K562 (cell line): ENCODE results near the gene ACSL3. TPM values are rescaled to one million over a fixed set of nuclear protein-coding genes. Genes with fewer than 3 reads are reported as not detected.

Source experiments
- ATAC-seq: fragments of 200-7000 bp; cut with Tn5 transposase; 3 replicates; pipeline ENCODE4 v1.9.1; 2020; ENCODE audit warnings: moderate library complexity
- BruUV-seq: library from RNA; stranded (reverse); fragments of 400-500 nt; replicated peaks from 2 replicates; lab custom pipeline; 2021; lab: Mats Ljungman, UMichigan
- CTCF ChIA-PET: fragments of 300-600 bp; formaldehyde crosslinking; extraction: SDS; loops from one replicate; lab custom pipeline; 2021; ENCODE audit warnings: low intra/inter-chr PET ratio; lab: Yijun Ruan, JAX
- POLR2A ChIA-PET: fragments of 300-600, 350-650 bp; sonication (Branson Sonifier 250); formaldehyde crosslinking; extraction: SDS; loops from one replicate; lab custom pipeline; 2021; ENCODE audit warnings: antibody characterized with exemption, inconsistent platforms; lab: Yijun Ruan, JAX
- DNase-seq, 4 experiments: peaks; one replicate each; pipeline versions ENCODE4 v3.0.0 to v3.0.0-alpha.2; 2011 to 2018; ENCODE audit warnings: low spot score in 3 of 4, mixed read lengths in 3 of 4; ENCODE audit errors: extremely low read depth in 1 of 4
- FAIRE-seq: peaks from 2 replicates; lab custom pipeline; 2011; peaks lifted over from hg19 to GRCh38; lab: Jason Lieb, UNC
- H2AFZ ChIP-seq: 2 replicates; pipeline ENCODE4 v1.6.0; 2011; ENCODE audit warnings: low read depth, low read length, control low read depth, inconsistent platforms
- H3K27ac ChIP-seq: fragments of 200-600 bp; 3 replicates; pipeline ENCODE4 v1.8.0; 2011; ENCODE audit warnings: low read depth, mild to moderate bottlenecking, control low read depth, inconsistent platforms, low read length, moderate library complexity, mixed read lengths; ENCODE audit errors: extremely low read depth
- H3K27me3 ChIP-seq, 2 experiments: fragments of 300-600 bp in 1 of 2; 2 replicates in 1 of 2; 3 replicates in 1 of 2; pipeline versions ENCODE4 v1.6.0 to v1.8.0; 2011; ENCODE audit warnings: inconsistent platforms in 2 of 2, low read length in 2 of 2, mild to moderate bottlenecking in 1 of 2, mixed read lengths in 1 of 2, moderate library complexity in 1 of 2; ENCODE audit not compliant: control insufficient read depth in 2 of 2, insufficient read depth in 2 of 2
- H3K36me3 ChIP-seq: fragments of 300-600 bp; 3 replicates; pipeline ENCODE4 v1.8.0; 2011; ENCODE audit warnings: mild to moderate bottlenecking, low read length, inconsistent platforms; ENCODE audit not compliant: control insufficient read depth, insufficient read depth
- H3K4me1 ChIP-seq, 2 experiments: fragments of 200-600 bp in 1 of 2; replicated peaks in 1 of 2; 2 replicates in 1 of 2; 3 replicates in 1 of 2; pipeline versions ENCODE4 v1.5.1 to v1.8.0; 2011; ENCODE audit warnings: inconsistent platforms in 2 of 2, low read length in 2 of 2, mild to moderate bottlenecking in 1 of 2, mixed read lengths in 1 of 2, moderate library complexity in 1 of 2; ENCODE audit not compliant: control insufficient read depth in 2 of 2, insufficient read depth in 2 of 2
- H3K4me2 ChIP-seq: 2 replicates; pipeline ENCODE4 v1.6.1; 2011; ENCODE audit warnings: low read length, control low read depth, inconsistent platforms, mixed read lengths; ENCODE audit not compliant: insufficient read depth
- H3K4me3 ChIP-seq: fragments of 200-600 bp; sonication (generic), shearing (Covaris generic); 2 replicates; pipeline ENCODE4 v1.5.1; 2016; ENCODE audit warnings: control low read depth, inconsistent platforms
- H3K79me2 ChIP-seq: fragments of 200-600 bp; 3 replicates; pipeline ENCODE4 v1.8.0; 2011; ENCODE audit warnings: low read length, inconsistent platforms; ENCODE audit not compliant: control insufficient read depth, insufficient read depth
- H3K9ac ChIP-seq, 2 experiments: 2 replicates each; pipeline versions ENCODE4 v1.6.0 to v1.6.1; 2011; ENCODE audit warnings: low read depth in 2 of 2, low read length in 2 of 2, control low read depth in 1 of 2, inconsistent platforms in 1 of 2, mild to moderate bottlenecking in 1 of 2, mixed read lengths in 1 of 2; ENCODE audit not compliant: insufficient read depth in 1 of 2
- H3K9me1 ChIP-seq: one replicate; pipeline ENCODE4 v1.6.0; 2011; ENCODE audit warnings: inconsistent platforms, mild to moderate bottlenecking, low read length, moderate library complexity; ENCODE audit not compliant: control insufficient read depth, insufficient read depth
- H3K9me3 ChIP-seq: replicated peaks from 2 replicates; pipeline ENCODE4 v1.5.1; 2011; ENCODE audit warnings: low read depth, low read length, inconsistent platforms; ENCODE audit not compliant: control insufficient read depth, insufficient read depth
- H4K20me1 ChIP-seq: replicated peaks from 2 replicates; pipeline ENCODE4 v1.6.1; 2011; ENCODE audit warnings: low read length, inconsistent platforms, mixed read lengths; ENCODE audit not compliant: control insufficient read depth, insufficient read depth
- SRF ChIP-seq, 2 experiments: fragments of 250-450, 450-650 bp in 1 of 2; sonication (Bioruptor Pico) in 1 of 2; sonication (generic) in 1 of 2; formaldehyde crosslinking; IDR thresholded peaks; 2 replicates each; pipeline versions ENCODE4 v1.5.0 to v1.5.1; 2020 to 2022; ENCODE audit warnings: mild to moderate bottlenecking in 1 of 2, missing genetic modification reagents in 1 of 2
- TBL1XR1 ChIP-seq, 2 experiments: IDR thresholded peaks; 2 replicates each; pipeline ENCODE4 v1.6.1; 2012; ENCODE audit warnings: improper control_type of control experiment in 2 of 2, low read length in 2 of 2, mild to moderate bottlenecking in 1 of 2
- WGBS: fragments of 100-300 bp; shearing (Covaris generic); methylation state at CpG from one replicate; pipeline ENCODE4 v1.1.6; 2016; ENCODE audit warnings: low coverage, mixed read lengths; ENCODE audit not compliant: insufficient coverage; ENCODE audit errors: missing lambda C conversion rate; 5-methylcytosine and 5-hydroxymethylcytosine counted together
- in situ Hi-C: fragments of 300-500 bp; cut with MboI; formaldehyde crosslinking; loops from 4 replicates; pipeline ENCODE4 v1.15.0; 2018; ENCODE audit warnings: inconsistent platforms, mixed read lengths
- intact Hi-C: fragments of 100-400 bp; cut with micrococcal nuclease; formaldehyde crosslinking; loops from 2 replicates; pipeline ENCODE4 v1.14.2; 2022
- polyA plus RNA-seq, 8 experiments: library from polyadenylated mRNA; depleted of rRNA in 4 of 8; stranded (reverse) in 5 of 8; unstranded in 3 of 8; fragments of >200 nt; fragmentation: Nextera tagmentation in 2 of 8; fragmentation: Illumina TruSeq in 1 of 8; extraction: Ambion mirVana in 2 of 8; extraction: Trizol in 1 of 8; gene quantifications; 2 replicates each; pipeline versions ENCODE4 v1.2.1 to v1.2.3, GENCODE V29; 2011 to 2014; ENCODE audit warnings: inconsistent platforms in 1 of 8, missing spikeins in 1 of 8
- total RNA-seq, 7 experiments: library from RNA; depleted of rRNA in 6 of 7; stranded (reverse); fragments of >200 nt in 6 of 7; fragmentation: Illumina TruSeq in 2 of 7; extraction: Trizol in 2 of 7; gene quantifications; 2 replicates each; pipeline versions ENCODE4 v1.2.1 to v1.2.3, GENCODE V29; 2011 to 2021; ENCODE audit warnings: low replicate concordance in 1 of 7
- TF ChIP-seq, protein P1 (sequence below): fragments of 450-650 bp; conservative IDR thresholded peaks from 2 replicates; pipeline ENCODE4 v1.6.1; 2016; ENCODE audit warnings: missing genetic modification characterization, low read depth, mild to moderate bottlenecking, control low read depth, missing compliant biosample characterization
- TF ChIP-seq, protein P2 (sequence below): fragments of 450-650 bp; conservative IDR thresholded peaks from 2 replicates; pipeline ENCODE4 v1.6.1; 2016; ENCODE audit warnings: missing genetic modification characterization, low read depth, mild to moderate bottlenecking, missing compliant biosample characterization, moderate library complexity

ACSL3 gene
- total and polyA plus RNA-seq, 9 of the 15 experiments (the other 6 are each of a cell fraction or from before 2014, with no cell fraction given), result 21.3 to 123 (median 85.2) TPM

DNA sequence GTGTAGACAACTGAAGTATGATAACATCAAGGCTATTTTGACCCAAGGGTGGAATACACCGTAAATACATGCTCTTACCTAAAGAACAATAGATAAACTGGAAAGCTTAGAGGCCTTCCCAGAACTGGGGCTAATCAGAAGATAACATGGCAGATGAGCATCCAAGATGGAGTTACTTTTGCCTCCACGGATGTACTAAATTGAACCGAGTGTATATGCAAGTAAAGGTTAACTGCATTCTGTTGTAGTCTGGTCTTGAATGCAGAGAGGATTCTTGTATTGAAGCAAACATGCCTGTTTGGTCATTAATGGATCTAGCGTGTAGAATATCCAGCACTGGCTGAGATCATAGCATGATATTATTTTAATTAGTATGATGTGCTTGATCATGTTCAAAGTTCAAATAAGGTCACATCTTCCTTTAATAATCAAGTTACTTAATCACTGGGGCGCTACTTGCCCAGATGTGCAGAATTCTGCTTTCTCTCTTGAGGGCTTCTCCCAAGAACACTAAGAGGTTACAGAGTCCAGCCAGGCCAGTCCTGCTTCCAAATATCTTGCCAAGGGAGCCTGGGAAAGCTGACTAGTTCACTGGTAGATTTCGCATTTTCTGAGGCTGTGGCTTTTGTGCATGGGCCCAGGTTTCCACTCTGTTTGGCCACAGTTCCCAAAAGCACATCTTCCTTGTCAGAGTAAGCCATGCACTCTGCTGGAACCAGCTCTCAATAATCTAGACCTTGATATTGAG lies 37.5 kb upstream of the ACSL3 start (continued):
- TF ChIP-seq, protein P1, sequence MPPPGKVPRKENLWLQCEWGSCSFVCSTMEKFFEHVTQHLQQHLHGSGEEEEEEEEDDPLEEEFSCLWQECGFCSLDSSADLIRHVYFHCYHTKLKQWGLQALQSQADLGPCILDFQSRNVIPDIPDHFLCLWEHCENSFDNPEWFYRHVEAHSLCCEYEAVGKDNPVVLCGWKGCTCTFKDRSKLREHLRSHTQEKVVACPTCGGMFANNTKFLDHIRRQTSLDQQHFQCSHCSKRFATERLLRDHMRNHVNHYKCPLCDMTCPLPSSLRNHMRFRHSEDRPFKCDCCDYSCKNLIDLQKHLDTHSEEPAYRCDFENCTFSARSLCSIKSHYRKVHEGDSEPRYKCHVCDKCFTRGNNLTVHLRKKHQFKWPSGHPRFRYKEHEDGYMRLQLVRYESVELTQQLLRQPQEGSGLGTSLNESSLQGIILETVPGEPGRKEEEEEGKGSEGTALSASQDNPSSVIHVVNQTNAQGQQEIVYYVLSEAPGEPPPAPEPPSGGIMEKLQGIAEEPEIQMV, result peak; percentile 67
- TF ChIP-seq, protein P2, sequence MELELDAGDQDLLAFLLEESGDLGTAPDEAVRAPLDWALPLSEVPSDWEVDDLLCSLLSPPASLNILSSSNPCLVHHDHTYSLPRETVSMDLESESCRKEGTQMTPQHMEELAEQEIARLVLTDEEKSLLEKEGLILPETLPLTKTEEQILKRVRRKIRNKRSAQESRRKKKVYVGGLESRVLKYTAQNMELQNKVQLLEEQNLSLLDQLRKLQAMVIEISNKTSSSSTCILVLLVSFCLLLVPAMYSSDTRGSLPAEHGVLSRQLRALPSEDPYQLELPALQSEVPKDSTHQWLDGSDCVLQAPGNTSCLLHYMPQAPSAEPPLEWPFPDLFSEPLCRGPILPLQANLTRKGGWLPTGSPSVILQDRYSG, result peak; percentile 75; the same call in 1 of the 2 replicates
- no peak for TF ChIP-seq SRF (CRISPR knock-in tag; IDR thresholded peaks at IDR 0.05)
- TF ChIP-seq, all 486 proteins: peak for 34

DNA sequence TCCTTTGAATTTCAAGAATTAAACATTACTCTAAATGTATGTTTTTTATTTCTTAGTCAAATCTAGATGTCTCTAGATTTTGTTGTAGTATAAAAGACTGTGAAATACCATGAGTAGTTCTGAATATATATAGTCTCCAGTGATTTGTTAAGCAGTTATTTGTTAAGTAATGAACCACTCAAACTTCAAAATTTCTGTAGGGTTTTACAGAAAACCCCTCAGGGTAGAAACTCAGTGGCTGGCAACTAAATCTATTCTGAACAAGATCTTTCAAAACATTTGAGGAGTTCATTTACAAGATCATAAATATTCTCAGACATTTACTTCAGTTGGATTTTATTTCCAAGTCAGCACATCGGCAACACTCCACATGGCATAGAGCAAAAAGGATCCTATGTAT lies 35.8 kb upstream of the ACSL3 start:
- Histone ChIP-seq H3K4me2 (no peak overlapping the region), H3K9me3 (no peaks in the 10 kb centered on the region), H3K9me1 (no peaks in the 10 kb centered on the region), H3K27ac (no peak overlapping the region), H3K36me3 (no peaks in the 10 kb centered on the region), H3K27me3 (no peaks in the 10 kb centered on the region), H2AFZ (0 out of 2 replicates have a peak overlapping the region, but pooled peaks have one; percentile 20), H3K4me1 (peaks cover 0 to 8% of the 10 kb centered on the region in 2 experiments; a peak in 3 of 5 replicates), H4K20me1 (no peaks in the 10 kb centered on the region), H3K9ac (no peak overlapping the region), H3K4me3 (no peak overlapping the region), H3K79me2 (no peaks in the 10 kb centered on the region)
- in situ Hi-C loops, result no loop called here
- 25% methylated on average over 1 of the region's 1 CpG for WGBS
- intact Hi-C loops, result no loop called here
- ATAC-seq, result no peak
- no peak for DNase-seq
- ChIA-PET CTCF (no interaction called here), POLR2A (no interaction called here)
- no peak for FAIRE-seq
- no TSS peak for BruUV-seq
- TF ChIP-seq TBL1XR1 (IDR thresholded peaks at IDR 0.05; ENCODE audit: low read length in 2 of 2), result no peak
